B cell (primary cell): ENCODE measurements around the gene ZMIZ1. TPM values are rescaled to one million over a fixed set of nuclear protein-coding genes. Genes with fewer than 3 reads are reported as not detected.

Experiments used
- ATAC-seq: fragments of 200-7000 bp; cut with Tn5 transposase; one replicate; pipeline ENCODE4 v1.10.0; 2021; ENCODE audit warnings: low read depth, mild to moderate bottlenecking, moderate number of reproducible peaks, moderate library complexity
- CTCF ChIA-PET: fragments of 350-600 bp; sonication (Branson Sonifier 250); formaldehyde crosslinking; loops from one replicate; lab custom pipeline; 2021; ENCODE audit warnings: antibody characterized with exemption, inconsistent platforms; lab: Charles Lee
- POLR2A ChIA-PET: fragments of 350-600 bp; sonication (Branson Sonifier 250); formaldehyde crosslinking; loops from one replicate; lab custom pipeline; 2021; ENCODE audit warnings: antibody characterized with exemption; lab: Charles Lee
- DNase-seq: peaks from one replicate; pipeline ENCODE4 v3.0.0; 2013
- H2AFZ ChIP-seq: 2 replicates; pipeline ENCODE4 v1.6.1; 2012; ENCODE audit warnings: mild to moderate bottlenecking, low read depth, low read length; ENCODE audit not compliant: insufficient read depth, poor library complexity, severe bottlenecking
- H3K27ac ChIP-seq, 2 donors: 1 replicate in 1 of 2; 2 replicates in 1 of 2; pipeline ENCODE4 v1.5.1; 2012 to 2013; ENCODE audit warnings: low read length in 2 of 2, mild to moderate bottlenecking in 2 of 2, moderate library complexity in 1 of 2
- H3K27me3 ChIP-seq, 4 experiments: fragments of 200-600 bp in 1 of 4; sonication (generic) in 1 of 4; replicated peaks in 1 of 4; 1 replicate in 2 of 4; 2 replicates in 2 of 4; pipeline versions ENCODE4 v1.6.1 to v1.7.0; 2013 to 2016; ENCODE audit warnings: low read length in 3 of 4, mild to moderate bottlenecking in 2 of 4, mixed read lengths in 1 of 4, moderate library complexity in 1 of 4; ENCODE audit not compliant: insufficient read depth in 4 of 4, control insufficient read depth in 3 of 4; ENCODE audit errors: control extremely low read depth in 1 of 4
- H3K36me3 ChIP-seq, 2 experiments: replicated peaks in 1 of 2; 1 replicate in 1 of 2; 2 replicates in 1 of 2; pipeline versions ENCODE4 v1.6.1 to v1.7.1; 2013; ENCODE audit warnings: low read length in 1 of 2; ENCODE audit not compliant: insufficient read depth in 2 of 2, control insufficient read depth in 1 of 2; ENCODE audit errors: control extremely low read depth in 1 of 2, extremely low read depth in 1 of 2
- H3K4me1 ChIP-seq, 2 donors: fragments of 200-600 bp in 1 of 2; sonication (generic) in 1 of 2; 1 replicate in 1 of 2; 2 replicates in 1 of 2; pipeline versions ENCODE4 v1.5.1 to v1.6.1; 2013 to 2017; ENCODE audit warnings: low read length in 2 of 2; ENCODE audit not compliant: control insufficient read depth in 2 of 2, insufficient read depth in 2 of 2
- H3K4me2 ChIP-seq: replicated peaks from 2 replicates; pipeline ENCODE3; 2012; ENCODE audit warnings: mild to moderate bottlenecking, low read depth, low read length; ENCODE audit not compliant: poor library complexity, severe bottlenecking
- H3K4me3 ChIP-seq, 5 experiments: fragments of 200-600 bp in 1 of 5; sonication (generic) in 1 of 5; 1 replicate in 3 of 5; 2 replicates in 2 of 5; pipeline versions ENCODE4 v1.5.1 to v1.7.0; 2011 to 2016; ENCODE audit warnings: low read length in 4 of 5, mild to moderate bottlenecking in 4 of 5, low read depth in 2 of 5, control low read depth in 1 of 5, moderate library complexity in 1 of 5; ENCODE audit not compliant: insufficient read depth in 1 of 5; ENCODE audit errors: control extremely low read depth in 1 of 5, extremely low read depth in 1 of 5
- H3K79me2 ChIP-seq: fragments of 200-600 bp; sonication (generic); one replicate; pipeline ENCODE4 v1.6.0; 2016; ENCODE audit warnings: low read length; ENCODE audit not compliant: control insufficient read depth, insufficient read depth
- H3K9ac ChIP-seq: fragments of 200-600 bp; sonication (generic); 2 replicates; pipeline ENCODE4 v1.6.1; 2017; ENCODE audit warnings: mild to moderate bottlenecking, low read length, moderate library complexity
- H3K9me3 ChIP-seq, 3 donors: one replicate each; pipeline versions ENCODE4 v1.6.1 to v1.7.1; 2013; ENCODE audit warnings: low read length in 2 of 3; ENCODE audit not compliant: control insufficient read depth in 2 of 3, insufficient read depth in 1 of 3; ENCODE audit errors: control extremely low read depth in 1 of 3
- H4K20me1 ChIP-seq: 2 replicates; pipeline ENCODE4 v1.6.0; 2012; ENCODE audit warnings: mild to moderate bottlenecking, low read length; ENCODE audit not compliant: insufficient read depth, control insufficient read depth, poor library complexity, severe bottlenecking
- H3K27ac Mint-ChIP-seq: one replicate; pipeline ENCODE4 v1.8.0; 2021; ENCODE audit warnings: mixed read lengths
- H3K27me3 Mint-ChIP-seq: one replicate; pipeline ENCODE4 v1.8.0; 2021; ENCODE audit warnings: mixed read lengths
- H3K4me1 Mint-ChIP-seq: one replicate; pipeline ENCODE4 v1.8.0; 2021; ENCODE audit warnings: mixed read lengths
- H3K4me3 Mint-ChIP-seq: one replicate; pipeline ENCODE4 v1.8.0; 2021; ENCODE audit warnings: mixed read lengths
- H3K9me3 Mint-ChIP-seq: one replicate; pipeline ENCODE4 v1.8.0; 2022; ENCODE audit warnings: mixed read lengths; ENCODE audit not compliant: insufficient read depth
- CTCF ChIP-seq: fragments of 200-600 bp; IDR thresholded peaks from one replicate; pipeline ENCODE4 v1.8.0; 2022; ENCODE audit warnings: antibody characterized with exemption, mild to moderate bottlenecking
- EZH2 ChIP-seq: IDR thresholded peaks from 2 replicates; pipeline ENCODE4 v1.6.1; 2012; ENCODE audit warnings: borderline replicate concordance, low read depth, mild to moderate bottlenecking, moderate library complexity, low read length; ENCODE audit not compliant: insufficient read depth, poor library complexity, severe bottlenecking
- WGBS: methylation state at CpG from one replicate; pipeline ENCODE4 v1.1.5; 2013; ENCODE audit warnings: missing lambda C conversion rate; ENCODE audit not compliant: insufficient coverage; 5-methylcytosine and 5-hydroxymethylcytosine counted together
- intact Hi-C: fragments of 100-400 bp; cut with micrococcal nuclease; formaldehyde crosslinking; loops from one replicate; pipeline ENCODE4 v1.10.0; 2022
- polyA plus RNA-seq: library from polyadenylated mRNA; depleted of rRNA; stranded (reverse); fragments of >200 nt; gene quantifications from 2 replicates; pipeline ENCODE4 v1.2.3, GENCODE V29; 2012
- total RNA-seq, 2 donors: library from RNA; stranded (reverse); fragments of 120-200 nt in 1 of 2; gene quantifications; 1 replicate in 1 of 2; 2 replicates in 1 of 2; pipeline versions ENCODE4 v1.2.3 to v1.2.4, GENCODE V29; 2013 to 2022

The ZMIZ1 gene
- total and polyA plus RNA-seq, 2 donors (not counting 1 experiment from before 2014, with no cell fraction given): 14.3 to 64.9 TPM

DNA sequence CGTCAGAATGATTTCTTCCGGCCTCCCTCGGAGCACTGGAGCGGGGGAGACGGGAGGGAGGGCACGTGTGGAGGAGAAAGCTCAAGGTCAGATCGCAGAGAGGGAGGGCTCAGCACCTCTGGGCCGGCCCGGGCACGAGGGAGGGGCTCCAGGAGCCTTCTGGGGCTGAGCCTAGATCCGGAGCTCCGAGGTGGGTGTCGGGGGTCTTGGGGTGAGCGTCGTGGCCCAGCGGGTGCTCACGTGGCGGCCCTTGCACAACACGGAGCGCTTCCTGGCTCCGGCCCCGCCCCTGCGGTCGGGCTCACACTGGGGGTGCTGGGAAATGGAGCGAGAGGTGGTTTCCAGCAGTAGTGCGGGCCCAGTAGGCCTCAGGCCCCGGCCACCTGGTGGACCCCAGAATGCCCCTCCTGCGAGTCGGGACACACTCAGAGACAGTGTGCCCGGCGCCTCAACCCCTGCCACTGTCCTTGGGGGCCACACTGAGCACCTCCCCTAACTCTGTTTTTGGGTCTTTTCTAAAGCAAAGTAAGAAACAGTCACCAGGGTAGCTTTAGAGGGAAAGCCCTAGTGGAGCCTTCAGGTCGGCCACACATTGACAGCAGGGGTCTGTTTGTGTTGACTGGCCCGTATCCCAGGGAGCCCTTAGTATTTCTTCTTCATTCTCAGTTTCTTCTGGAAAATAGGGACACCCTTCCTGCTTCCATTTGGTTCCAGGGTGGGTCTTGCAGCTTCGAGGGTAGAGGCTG lies 279.3 kb downstream of the ZMIZ1 start:
- Histone ChIP-seq H3K4me3 (peak overlapping the region; percentile 9 to 89 (median 69)), H3K9me3 (no peaks in the 10 kb centered on the region), H3K36me3 (peaks cover 0 to 46% of the 10 kb centered on the region in 2 experiments), H2AFZ (peak overlapping the region; percentile 81), H3K79me2 (peaks cover 26% of the 10 kb centered on the region), H3K4me2 (peak overlapping the region; percentile 100), H3K27ac (peak overlapping the region; percentile 84 to 92), H3K9ac (peak overlapping the region; percentile 95), H4K20me1 (peaks cover 10% of the 10 kb centered on the region), H3K27me3 (no peaks in the 10 kb centered on the region), H3K4me1 (peaks cover 14 to 26% of the 10 kb centered on the region in 2 donors)
- POLR2A ChIA-PET: interaction anchor here (0.9 to 1.5 kb wide), 4 partner anchors 31 to 106 kb away, joined by 3 to 9 read pairs (median 4); no protein-coding TSS in a partner anchor
- ATAC-seq: peak; percentile 53
- 5% methylated on average over 31 of the region's 34 CpGs for WGBS
- H3K27me3 Mint-ChIP-seq: no peaks in the 10 kb centered on the region
- H3K4me1 Mint-ChIP-seq: peaks cover 28% of the 10 kb centered on the region
- intact Hi-C loops: loop anchor here (1.0 to 5.0 kb wide), 7 partner anchors 17 to 1319 kb away; partner anchors contain the start of genes POLR3A, ZCCHC24 and ZMIZ1
- peak overlapping the region; percentile 88 for H3K4me3 Mint-ChIP-seq
- peak; percentile 87 for DNase-seq
- CTCF ChIA-PET: interaction anchor here (0.6 to 3.8 kb wide), 4 partner anchors 31 to 153 kb away, joined by 4 to 15 read pairs (median 4); no protein-coding TSS in a partner anchor
- TF ChIP-seq EZH2: no peak
- H3K9me3 Mint-ChIP-seq: no peaks in the 10 kb centered on the region
- peak overlapping the region; percentile 93 for H3K27ac Mint-ChIP-seq

DNA sequence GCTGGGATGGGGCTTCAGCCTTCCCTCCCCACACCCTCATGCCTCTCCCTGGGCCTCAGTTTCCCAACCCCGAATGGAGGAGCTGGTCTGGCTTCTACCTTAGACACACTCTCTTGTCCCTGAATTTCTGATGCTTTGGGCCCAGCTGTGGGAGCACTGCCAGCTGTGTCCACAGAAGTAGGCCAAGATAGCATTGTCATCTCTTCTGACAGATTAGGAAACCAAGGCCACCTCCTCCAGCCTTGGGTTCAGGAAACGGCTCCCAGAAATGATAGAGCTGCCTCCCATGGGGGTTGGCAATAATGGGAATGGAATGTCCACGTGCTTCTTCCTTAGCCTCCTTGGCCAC lies 279.8 kb downstream of the ZMIZ1 start:
- peak overlapping the region; percentile 9 to 89 (median 69) for H3K4me3 ChIP-seq
- intact Hi-C loops: loop anchor here (1.0 to 5.0 kb wide), 2 partner anchors 97 to 281 kb away; partner anchors contain the start of genes ZCCHC24 and ZMIZ1
- Mint-ChIP-seq H3K27me3 (no peaks in the 10 kb centered on the region), H3K9me3 (no peaks in the 10 kb centered on the region), H3K4me3 (peak overlapping the region; percentile 88), H3K4me1 (peaks cover 33% of the 10 kb centered on the region), H3K27ac (peak overlapping the region; percentile 93)
- H3K4me1 ChIP-seq: peaks cover 18 to 27% of the 10 kb centered on the region in 2 donors
- WGBS: 82% methylated on average over 1 of the region's 3 CpGs
- H2AFZ ChIP-seq: no peak overlapping the region
- peak overlapping the region; percentile 84 to 92 for H3K27ac ChIP-seq
- no peaks in the 10 kb centered on the region for H3K27me3 ChIP-seq
- DNase-seq: no peak
- H3K4me2 ChIP-seq: peak overlapping the region; percentile 100
- H3K9ac ChIP-seq: peak overlapping the region; percentile 95
- H3K9me3 ChIP-seq: no peaks in the 10 kb centered on the region
- peaks cover 10% of the 10 kb centered on the region for H4K20me1 ChIP-seq
- peaks cover 26% of the 10 kb centered on the region for H3K79me2 ChIP-seq
- TF ChIP-seq EZH2: no peak
- no peak for TF ChIP-seq CTCF
- no peak for ATAC-seq
- H3K36me3 ChIP-seq: peaks cover 0 to 51% of the 10 kb centered on the region in 2 experiments
- ChIA-PET CTCF (interaction anchor here (0.9 to 3.8 kb wide), 3 partner anchors 32 to 153 kb away, joined by 4 to 15 read pairs (median 5); no protein-coding TSS in a partner anchor), POLR2A (interaction anchor here (0.6 to 1.5 kb wide), 4 partner anchors 32 to 106 kb away, joined by 3 to 9 read pairs (median 4); no protein-coding TSS in a partner anchor)
